A673 (cell line): Measurements from ENCODE around the gene HK2. TPM values are rescaled to one million over a fixed set of nuclear protein-coding genes. Genes with fewer than 3 reads are reported as not detected.

Experiments used
- BruUV-seq: library from RNA; stranded (reverse); fragments of 400-500 nt; replicated peaks from 2 replicates; lab custom pipeline; 2021; lab: Mats Ljungman, UMichigan
- CTCF ChIA-PET: fragments of 300-600 bp; sonication (Branson Sonifier 250); formaldehyde crosslinking; loops from one replicate; lab custom pipeline; 2022; ENCODE audit warnings: antibody characterized with exemption; lab: Charles Lee
- POLR2A ChIA-PET: fragments of 300-600 bp; sonication (Branson Sonifier 250); formaldehyde crosslinking; loops from one replicate; lab custom pipeline; 2022; ENCODE audit warnings: antibody characterized with exemption; ENCODE audit not compliant: low non-redundant PET; lab: Charles Lee
- DNase-seq: peaks from one replicate; pipeline ENCODE4 v3.0.0-alpha.2; 2015; ENCODE audit warnings: low spot score
- H3K27ac ChIP-seq: fragments of 200-600 bp; sonication (generic); 2 replicates; pipeline ENCODE4 v1.5.1; 2016; ENCODE audit warnings: mixed run types, low read depth, mild to moderate bottlenecking, mixed read lengths, antibody characterized with exemption, low read length; ENCODE audit not compliant: poor library complexity, severe bottlenecking
- H3K27me3 ChIP-seq: fragments of 200-600 bp; sonication (generic); replicated peaks from 2 replicates; pipeline ENCODE4 v1.6.1; 2017; ENCODE audit warnings: mixed run types, low read depth, mild to moderate bottlenecking, mixed read lengths, antibody characterized with exemption, low read length; ENCODE audit not compliant: insufficient read depth, poor library complexity
- H3K36me3 ChIP-seq: fragments of 200-600 bp; sonication (generic); 2 replicates; pipeline ENCODE4 v1.6.1; 2016; ENCODE audit warnings: mixed run types, mild to moderate bottlenecking, mixed read lengths, antibody characterized with exemption, low read length; ENCODE audit not compliant: insufficient read depth, poor library complexity, severe bottlenecking
- H3K4me1 ChIP-seq: fragments of 200-600 bp; sonication (generic); 2 replicates; pipeline ENCODE4 v1.6.1; 2017; ENCODE audit warnings: mixed run types, mild to moderate bottlenecking, mixed read lengths, antibody characterized with exemption, low read length; ENCODE audit not compliant: insufficient read depth, poor library complexity, severe bottlenecking
- H3K4me3 ChIP-seq: fragments of 200-600 bp; sonication (generic); 2 replicates; pipeline ENCODE4 v1.5.1; 2016; ENCODE audit warnings: low read depth, mixed run types, mild to moderate bottlenecking, mixed read lengths, low read length; ENCODE audit not compliant: poor library complexity, severe bottlenecking
- H3K9me3 ChIP-seq: fragments of 200-600 bp; sonication (generic); 2 replicates; pipeline ENCODE4 v1.6.1; 2016; ENCODE audit warnings: mixed run types, low read depth, mild to moderate bottlenecking, mixed read lengths, antibody characterized with exemption, low read length; ENCODE audit not compliant: poor library complexity, severe bottlenecking
- CTCF ChIP-seq: fragments of 300-800, 200-600 bp; sonication (generic); conservative IDR thresholded peaks from 2 replicates; pipeline ENCODE4 v1.5.1; 2017; ENCODE audit warnings: low read depth, mild to moderate bottlenecking, antibody characterized with exemption, low read length, moderate library complexity, mixed read lengths
- EZH2 ChIP-seq: fragments of 200-600 bp; sonication (generic); IDR thresholded peaks from 2 replicates; pipeline ENCODE4 v1.6.1; 2017; ENCODE audit warnings: borderline replicate concordance, low read depth, mild to moderate bottlenecking, mixed read lengths, antibody characterized with exemption, low read length; ENCODE audit not compliant: poor library complexity, severe bottlenecking
- intact Hi-C: fragments of 100-400 bp; cut with micrococcal nuclease; formaldehyde crosslinking; loops from one replicate; pipeline ENCODE4 v1.10.0; 2022; ENCODE audit not compliant: unreplicated experiment
- total RNA-seq: library from RNA; stranded (reverse); gene quantifications from 2 replicates; pipeline ENCODE4 v1.2.3, GENCODE V29; 2021

HK2 gene
- total RNA-seq, 1 experiment from 2014 or later = 42.6 TPM

GRCh38 chr2:74881176-74881575 lies 47.2 kb downstream of the HK2 start:
- CTCF ChIA-PET = no interaction called here
- peaks cover 89% of the 10 kb centered on the region for H3K36me3 ChIP-seq

GRCh38 chr2:74881626-74882298 lies 47.8 kb downstream of the HK2 start:
- no peaks in the 10 kb centered on the region for H3K27me3 ChIP-seq
- no peak overlapping the region for H3K27ac ChIP-seq
- BruUV-seq = no TSS peak
- intact Hi-C loops = no loop called here
- ChIA-PET POLR2A (no interaction called here), CTCF (no interaction called here)
- H3K4me1 ChIP-seq = no peaks in the 10 kb centered on the region
- no peak for TF ChIP-seq CTCF
- no peak for TF ChIP-seq EZH2
- DNase-seq = no peak
- peaks cover 90% of the 10 kb centered on the region for H3K36me3 ChIP-seq
- no peaks in the 10 kb centered on the region for H3K9me3 ChIP-seq
- no peak overlapping the region for H3K4me3 ChIP-seq

More at GRCh38 chr2:74881176-74881575, 47.2 kb downstream of the HK2 start:
- Histone ChIP-seq H3K4me1 (no peaks in the 10 kb centered on the region), H3K4me3 (no peak overlapping the region), H3K9me3 (no peaks in the 10 kb centered on the region), H3K27ac (no peak overlapping the region), H3K27me3 (no peaks in the 10 kb centered on the region)
- TF ChIP-seq CTCF (no peak), EZH2 (no peak)
- no peak for DNase-seq
- POLR2A ChIA-PET = no interaction called here
- no TSS peak for BruUV-seq
- intact Hi-C loops = no loop called here

- ChIA-PET POLR2A (no interaction called here), CTCF (no interaction called here)
- no peak for DNase-seq
- intact Hi-C loops = no loop called here
- Histone ChIP-seq H3K36me3 (peaks cover 90% of the 10 kb centered on the region), H3K4me3 (no peak overlapping the region), H3K4me1 (no peaks in the 10 kb centered on the region), H3K27ac (no peak overlapping the region), H3K27me3 (no peaks in the 10 kb centered on the region), H3K9me3 (no peaks in the 10 kb centered on the region)
- no peak for TF ChIP-seq EZH2
- TF ChIP-seq CTCF = no peak
- no TSS peak for BruUV-seq
Observed at GRCh38 chr2:74882299-74882687, 48.4 kb downstream of the HK2 start.
